HG03045 (cell line): Measurements from ENCODE around the gene DNAH14.
"Not testable (repeated sequence)": the region's sequence is repeated elsewhere in the genome, so short reads cannot be mapped to it uniquely, and the experiment has no call there.

Source experiments
- ATAC-seq: cut with Tn5 transposase; IDR thresholded peaks from one replicate; pipeline ENCODE4 v1.9.1; 2021; ENCODE audit warnings: mild to moderate bottlenecking, moderate library complexity; ENCODE audit not compliant: unreplicated experiment

DNAH14 gene

GRCh38 chr1:224920930-224921329 lies 8.5 kb upstream of the DNAH14 start:
- no peak for ATAC-seq

GRCh38 chr1:224921354-224921753 lies 8.1 kb upstream of the DNAH14 start:
- no peak for ATAC-seq

- no peak for ATAC-seq
Observed at GRCh38 chr1:224922404-224923164, 6.9 kb upstream of the DNAH14 start.

GRCh38 chr1:224923726-224924125 lies 5.7 kb upstream of the DNAH14 start:
- ATAC-seq, result no peak

GRCh38 chr1:224927631-224928030 lies 1.8 kb upstream of the DNAH14 start:
- not testable (repeated sequence) for ATAC-seq

GRCh38 chr1:224928906-224929305 lies 569 bp upstream of the DNAH14 start:
- ATAC-seq, result no peak

- no peak for ATAC-seq
Observed at GRCh38 chr1:224931605-224932004, 2.1 kb downstream of the DNAH14 start.

- no peak for ATAC-seq
Observed at GRCh38 chr1:224932607-224933249, 3.3 kb downstream of the DNAH14 start.

GRCh38 chr1:224933584-224933983 lies 4.1 kb downstream of the DNAH14 start:
- ATAC-seq, result no peak

GRCh38 chr1:224938652-224939051 lies 9.2 kb downstream of the DNAH14 start:
- no peak for ATAC-seq

GRCh38 chr1:224939844-224940425 lies 10.5 kb downstream of the DNAH14 start:
- ATAC-seq, result no peak

- ATAC-seq, result not testable (repeated sequence)
Observed at GRCh38 chr1:224940735-224941134, 11.3 kb downstream of the DNAH14 start.

GRCh38 chr1:224945651-224946348 lies 16.3 kb downstream of the DNAH14 start:
- ATAC-seq, result not testable (repeated sequence)

- not testable (repeated sequence) for ATAC-seq
Observed at GRCh38 chr1:224946349-224946691, 16.8 kb downstream of the DNAH14 start.

GRCh38 chr1:224957696-224958095 lies 28.2 kb downstream of the DNAH14 start:
- ATAC-seq, result no peak

GRCh38 chr1:224958490-224958889 lies 29.0 kb downstream of the DNAH14 start:
- no peak for ATAC-seq

GRCh38 chr1:224959115-224959514 lies 29.6 kb downstream of the DNAH14 start:
- no peak for ATAC-seq

- no peak for ATAC-seq
Observed at GRCh38 chr1:224959656-224960055, 30.2 kb downstream of the DNAH14 start.

GRCh38 chr1:224980181-224980580 lies 50.7 kb downstream of the DNAH14 start:
- ATAC-seq, result no peak

GRCh38 chr1:224981922-224982354 lies 52.5 kb downstream of the DNAH14 start:
- ATAC-seq, result not testable (repeated sequence)

- no peak for ATAC-seq
Observed at GRCh38 chr1:224988042-224988441, 58.6 kb downstream of the DNAH14 start.
